Mucosa of descending colon (tissue), 3 donors: ENCODE data around the gene LSM3. TPM values are rescaled to one million over a fixed set of nuclear protein-coding genes. Genes with fewer than 3 reads are reported as not detected.

Experiments used
- ATAC-seq: fragments of 200-7000 bp; cut with Tn5 transposase; one replicate; pipeline ENCODE4 v1.9.1; 2020; ENCODE audit warnings: mild to moderate bottlenecking, moderate library complexity
- DNase-seq, 3 donors: peaks; one replicate each; pipeline ENCODE4 v3.0.0-alpha.2; 2020
- H3K36me3 ChIP-seq: fragments of 200-600 bp; one replicate; pipeline ENCODE4 v1.8.0; 2021; ENCODE audit warnings: low read depth, mild to moderate bottlenecking
- H3K4me1 ChIP-seq: fragments of 200-600 bp; one replicate; pipeline ENCODE4 v1.8.0; 2021; ENCODE audit warnings: low read depth, mild to moderate bottlenecking
- H3K4me3 ChIP-seq: fragments of 200-600 bp; one replicate; pipeline ENCODE4 v1.8.0; 2021; ENCODE audit warnings: mild to moderate bottlenecking
- H3K9me3 ChIP-seq: fragments of 200-600 bp; one replicate; pipeline ENCODE4 v1.8.0; 2021; ENCODE audit warnings: mild to moderate bottlenecking
- CTCF ChIP-seq: fragments of 200-600 bp; IDR thresholded peaks from one replicate; pipeline ENCODE4 v1.8.0; 2022; ENCODE audit warnings: antibody characterized with exemption, mild to moderate bottlenecking
- intact Hi-C, 2 donors: fragments of 100-400 bp; cut with DNase I in 1 of 2; cut with micrococcal nuclease in 1 of 2; formaldehyde crosslinking; loops; one replicate each; pipeline versions ENCODE4 v1.11.0 to v1.11.1; 2022; cut with DNase I, micrococcal nuclease
- total RNA-seq, 3 donors: library from RNA; stranded (reverse); fragmentation: NEBNext Ultra II Directional in 2 of 3; extraction: Animal tissue kit (Norgen Biotek cat#: 25700) in 2 of 3; gene quantifications; one replicate each; pipeline versions ENCODE4 v1.2.1 to v1.2.4, GENCODE V29; 2021 to 2023
- donor health status: DM: no; HTN: no; CAD: no; lungs with moderate emphysema.
- donor health status: DM: no; HTN: no; CAD: no.
- donor health status: DM: no; HTN: yes; CAD: no.

LSM3 gene
- total RNA-seq, 3 donors from 2014 or later, result 8.3 to 13.1 (median 9.8) TPM

DNA sequence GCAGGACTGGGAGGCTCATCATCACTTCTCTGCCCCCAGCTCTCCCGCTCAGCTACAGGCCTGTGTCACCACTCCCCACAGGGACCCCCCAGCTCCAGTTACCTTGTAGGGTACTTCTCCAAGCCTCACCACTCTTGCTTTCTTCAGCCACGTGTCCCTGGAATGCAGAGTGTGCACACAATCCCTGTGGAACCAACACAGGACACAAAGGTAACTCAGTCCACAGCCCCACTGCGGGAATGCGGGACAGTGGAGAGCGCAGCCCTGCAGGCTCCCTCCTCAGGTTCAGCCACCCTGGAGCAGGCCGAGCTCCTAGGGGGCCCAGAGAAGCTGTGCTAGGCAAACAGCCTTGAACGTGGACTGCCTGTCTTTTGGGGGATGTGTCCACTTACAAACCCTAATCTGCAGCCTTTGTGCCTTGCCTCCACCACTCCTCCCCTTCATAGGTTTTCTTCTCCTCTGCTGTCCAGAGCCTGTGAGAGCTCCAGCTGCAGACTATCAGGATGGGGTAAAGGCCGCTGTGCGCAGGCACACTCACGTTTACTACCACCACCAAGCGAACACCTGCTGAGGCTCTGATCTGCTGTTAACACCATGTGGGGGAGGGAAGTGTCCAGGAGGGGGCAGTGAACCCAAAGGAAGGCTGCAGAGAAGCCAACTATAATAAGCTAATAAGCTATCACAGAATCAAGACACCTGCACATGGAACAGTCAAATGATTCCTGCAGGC, 26.2 kb upstream of the LSM3 start:
- ATAC-seq, result peak; percentile 59
- TF ChIP-seq CTCF, result no peak
- intact Hi-C loops, result no loop called here
- DNase-seq, result no peak
- Histone ChIP-seq H3K9me3 (no peaks in the 10 kb centered on the region), H3K4me3 (no peak overlapping the region), H3K36me3 (no peaks in the 10 kb centered on the region), H3K4me1 (no peaks in the 10 kb centered on the region)

DNA sequence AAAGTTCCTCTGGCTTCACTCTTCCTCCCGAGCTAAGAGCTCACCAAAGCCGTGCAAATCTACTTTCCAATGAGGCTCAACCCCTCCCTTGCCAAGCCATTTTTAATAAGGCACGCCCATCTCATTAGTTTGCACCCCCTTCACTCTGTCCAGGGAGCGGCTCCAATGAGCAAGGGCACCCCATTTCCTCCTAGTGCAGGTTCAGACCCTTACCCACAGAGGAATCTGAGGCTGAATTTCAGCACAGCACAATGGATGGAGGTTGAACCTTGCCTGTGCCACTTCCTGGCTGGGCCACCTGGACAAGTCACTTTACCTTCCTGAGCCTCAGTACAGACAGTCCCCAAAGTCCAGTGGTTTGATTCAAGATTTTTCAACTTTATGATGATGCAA, 25.7 kb upstream of the LSM3 start:
- no peak overlapping the region for H3K4me3 ChIP-seq
- ATAC-seq (no peak), DNase-seq (no peak)
- no peaks in the 10 kb centered on the region for H3K9me3 ChIP-seq
- H3K4me1 ChIP-seq, result no peaks in the 10 kb centered on the region
- no peak for TF ChIP-seq CTCF
- peaks cover 1% of the 10 kb centered on the region for H3K36me3 ChIP-seq
- intact Hi-C loops, result no loop called here

DNA sequence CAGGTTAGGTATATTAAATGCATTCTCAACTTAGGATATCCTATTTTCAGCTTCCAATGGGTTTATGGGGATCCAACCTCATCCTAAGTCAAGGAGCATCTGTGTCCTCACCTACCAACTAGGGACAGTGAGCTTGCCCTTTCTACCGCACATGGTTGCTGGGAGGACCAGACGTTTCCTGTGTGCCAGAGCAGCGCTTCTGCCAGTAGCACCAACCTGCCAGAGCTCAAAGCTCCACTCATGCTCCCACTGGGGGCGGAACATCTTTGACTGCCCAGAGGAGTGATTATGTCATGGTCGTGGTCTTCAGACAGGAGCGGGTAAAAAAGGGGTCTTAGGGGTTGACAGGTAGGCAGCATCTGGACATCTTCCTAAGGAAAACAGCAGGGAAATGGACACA, 25.0 kb upstream of the LSM3 start:
- TF ChIP-seq CTCF, result no peak

GRCh38 chr3:14154276-14154675, 24.3 kb upstream of the LSM3 start:
- DNase-seq (no peak), ATAC-seq (no peak)
- TF ChIP-seq CTCF, result no peak
- Histone ChIP-seq H3K36me3 (peaks cover 11% of the 10 kb centered on the region), H3K9me3 (no peaks in the 10 kb centered on the region), H3K4me3 (no peak overlapping the region), H3K4me1 (no peaks in the 10 kb centered on the region)
- intact Hi-C loops, result no loop called here

More for the DNA sequence above, 25.0 kb upstream of the LSM3 start:
- Histone ChIP-seq H3K9me3 (no peaks in the 10 kb centered on the region), H3K36me3 (peaks cover 8% of the 10 kb centered on the region), H3K4me3 (no peak overlapping the region), H3K4me1 (no peaks in the 10 kb centered on the region)
- no peak for ATAC-seq
- no peak for DNase-seq
- intact Hi-C loops, result no loop called here

DNA sequence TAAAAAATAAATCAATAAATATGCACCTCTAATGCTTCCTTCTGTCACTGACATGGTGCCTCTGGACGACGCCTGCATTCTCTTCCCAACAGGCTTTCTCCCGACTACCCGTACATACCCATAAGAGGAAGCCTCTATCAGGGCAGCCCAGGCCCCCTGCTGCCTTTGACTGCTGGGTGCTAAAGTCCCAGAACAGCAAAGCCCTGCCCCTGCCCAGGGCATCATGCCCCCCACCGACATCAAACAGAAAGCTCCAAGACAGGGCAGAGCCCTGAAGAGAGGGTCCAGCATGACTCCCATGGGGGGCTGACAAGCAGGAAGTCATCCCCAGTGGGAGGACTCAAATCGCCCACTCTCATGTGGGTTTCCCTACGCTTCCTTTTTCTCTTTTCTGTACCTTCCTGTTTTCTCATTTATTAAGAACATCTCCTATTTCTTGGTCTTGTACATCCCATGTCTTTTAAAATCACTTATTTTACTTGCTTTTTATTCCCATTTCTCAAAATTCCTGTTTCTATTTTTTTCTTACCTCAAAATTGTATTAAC, 23.6 kb upstream of the LSM3 start:
- Histone ChIP-seq H3K36me3 (peaks cover 12% of the 10 kb centered on the region), H3K9me3 (no peaks in the 10 kb centered on the region), H3K4me1 (no peaks in the 10 kb centered on the region), H3K4me3 (no peak overlapping the region)
- no peak for DNase-seq
- ATAC-seq, result no peak
- intact Hi-C loops, result no loop called here
- no peak for TF ChIP-seq CTCF
